GM10847 (cell line): Measurements from ENCODE around the gene FTCDNL1.

Experiments used
- POLR2A ChIP-seq: IDR thresholded peaks from 2 replicates; pipeline ENCODE4 v1.6.1; 2011; ENCODE audit not compliant: insufficient read length; ENCODE audit errors: extremely low read depth

The FTCDNL1 gene

GRCh38 chr2:199814101-199814816 lies 36.7 kb downstream of the FTCDNL1 start:
- TF ChIP-seq POLR2A = no peak

- TF ChIP-seq POLR2A = no peak
These were observed 38.5 kb downstream of the FTCDNL1 start for GRCh38 chr2:199812493-199812892.

DNA sequence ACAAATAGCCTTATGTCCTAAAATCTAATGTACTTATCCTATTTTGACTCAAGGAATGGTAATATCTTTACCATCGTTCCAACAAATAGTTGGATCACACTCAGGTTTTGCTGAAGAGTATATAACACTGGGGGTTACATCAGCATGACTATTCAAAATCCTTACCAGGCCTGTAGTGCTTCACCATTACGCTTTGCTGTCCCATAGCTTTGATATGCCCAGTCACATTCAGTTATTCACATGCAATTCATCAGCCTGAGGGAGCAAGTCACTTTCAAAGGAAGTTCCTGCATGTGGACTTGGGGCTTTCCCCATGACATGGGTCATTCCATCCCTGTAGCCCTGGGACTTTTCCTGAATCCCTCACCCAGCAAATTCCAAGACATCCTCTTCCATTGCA lies 39.6 kb downstream of the FTCDNL1 start:
- TF ChIP-seq POLR2A = no peak

- no peak for TF ChIP-seq POLR2A
These were observed 40.4 kb downstream of the FTCDNL1 start for GRCh38 chr2:199810422-199811171.

DNA sequence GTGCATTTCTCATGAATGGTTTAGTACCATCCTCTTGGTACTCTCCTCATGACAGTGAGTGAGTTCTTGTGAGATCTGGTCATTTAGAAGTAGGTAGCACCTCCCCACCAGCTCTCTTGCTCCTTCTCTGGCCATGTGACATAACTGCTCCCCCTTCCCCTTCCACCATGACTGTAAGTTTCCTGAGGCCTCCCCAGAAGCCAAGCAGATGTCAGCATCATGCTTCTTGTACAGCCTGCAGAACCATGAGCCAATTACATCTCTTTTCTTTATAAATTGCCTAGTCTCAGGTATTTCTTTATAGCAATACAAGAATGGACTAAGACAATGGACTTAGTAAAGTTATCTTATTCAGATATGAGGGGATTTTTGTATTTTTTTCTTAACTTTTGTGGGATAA lies 43.0 kb downstream of the FTCDNL1 start:
- no peak for TF ChIP-seq POLR2A

GRCh38 chr2:199806179-199806578 lies 44.8 kb downstream of the FTCDNL1 start:
- no peak for TF ChIP-seq POLR2A

DNA sequence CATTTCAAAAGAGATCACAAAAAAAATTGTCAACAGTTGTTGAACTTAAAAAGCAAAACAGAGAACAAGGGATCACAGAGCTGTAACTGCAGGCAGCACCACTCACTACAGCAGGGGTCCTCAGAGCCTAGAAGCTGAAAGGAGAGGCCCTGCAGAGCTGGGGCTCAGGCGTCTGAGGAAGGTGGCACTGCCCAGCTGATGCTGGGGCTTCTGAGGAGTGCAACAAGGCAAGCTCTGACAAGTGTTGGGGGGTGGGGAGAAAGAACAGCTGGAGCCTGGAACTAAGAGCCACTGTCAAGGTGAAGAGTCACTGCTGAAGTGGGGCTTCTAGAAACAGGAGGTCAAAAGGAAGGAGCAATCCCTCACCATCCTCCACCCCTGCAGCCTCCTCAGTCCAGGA lies 46.2 kb downstream of the FTCDNL1 start:
- no peak for TF ChIP-seq POLR2A

DNA sequence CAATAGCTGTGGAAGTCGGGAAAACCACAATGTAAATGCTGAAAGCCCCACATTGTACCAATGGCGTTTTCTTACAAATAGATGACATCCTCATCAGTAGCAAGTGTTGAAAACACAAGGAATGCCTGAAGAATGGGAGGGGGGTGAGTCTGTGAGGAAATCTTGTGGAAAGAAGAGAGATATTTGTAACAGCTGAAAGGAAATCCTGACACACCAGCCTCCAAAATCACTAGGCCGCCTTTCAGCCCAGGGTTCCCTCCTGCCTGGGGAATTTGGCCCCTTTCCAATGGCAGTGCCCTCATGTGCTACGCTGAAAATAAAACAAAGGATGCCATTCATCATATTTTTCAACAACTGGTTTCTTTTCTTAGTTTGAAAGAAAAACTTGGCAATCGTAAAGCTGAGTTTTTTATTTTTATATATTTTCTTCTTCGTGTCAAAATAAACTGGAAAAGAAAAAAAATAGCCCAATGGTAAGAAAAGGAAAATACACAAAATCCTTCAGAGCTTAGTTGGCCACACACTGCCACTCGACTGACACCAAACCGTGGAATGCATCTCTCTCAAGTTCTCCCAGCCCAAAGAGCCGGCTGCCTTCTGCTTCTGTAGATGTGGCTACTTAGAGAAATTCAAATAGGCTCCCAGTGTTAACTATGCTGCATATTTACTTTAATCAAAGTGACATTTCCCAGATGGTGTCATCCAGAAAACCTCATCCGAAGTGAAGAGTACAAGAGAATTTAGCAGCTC lies 52.0 kb downstream of the FTCDNL1 start:
- no peak for TF ChIP-seq POLR2A

DNA sequence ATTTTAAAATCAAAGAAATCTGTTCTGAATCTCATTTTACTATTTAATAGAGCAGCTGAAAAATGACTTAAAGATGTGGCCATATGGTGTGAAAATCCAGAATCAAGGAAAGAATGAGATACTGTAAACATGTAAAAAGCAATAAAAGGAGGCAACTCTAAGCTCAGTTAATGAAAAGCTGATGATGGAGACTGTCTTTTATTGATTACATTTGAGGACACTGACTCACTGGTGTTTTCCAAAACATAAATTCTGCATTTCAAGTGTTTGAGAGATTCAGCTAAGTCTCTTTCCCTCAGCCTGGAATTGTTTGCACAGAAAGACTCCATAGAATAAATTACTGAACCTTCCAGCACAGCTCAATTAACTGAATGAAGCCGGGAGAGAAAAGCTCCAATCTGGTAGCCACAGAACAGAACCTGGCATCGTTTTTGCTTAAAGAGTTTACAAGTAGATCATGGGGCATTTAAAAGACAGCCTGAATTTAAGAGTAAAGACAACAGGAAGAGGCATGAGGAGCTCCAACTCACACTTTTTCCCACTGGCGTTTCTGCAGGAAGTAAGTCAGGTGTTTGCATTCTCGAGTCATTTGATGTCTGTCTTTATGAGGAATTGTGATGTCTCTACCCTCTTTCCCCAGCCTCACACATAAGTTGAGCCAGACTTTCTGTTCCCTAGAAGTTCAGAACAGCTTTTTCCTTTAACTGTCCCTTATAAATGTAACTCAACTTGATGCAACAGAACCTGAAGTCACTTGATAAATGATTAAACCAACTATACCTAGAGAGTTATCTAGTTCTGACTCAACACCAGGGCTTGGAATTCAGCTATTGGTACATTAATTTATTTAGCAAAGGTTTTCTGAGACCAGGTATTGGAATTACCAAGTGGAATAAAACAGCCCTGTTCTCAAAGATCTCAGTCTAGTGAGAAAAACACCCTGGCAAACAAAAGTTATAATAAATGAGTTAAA lies 53.3 kb downstream of the FTCDNL1 start:
- TF ChIP-seq POLR2A = no peak

- no peak for TF ChIP-seq POLR2A
These were observed 58.6 kb downstream of the FTCDNL1 start for GRCh38 chr2:199792381-199792780.

- TF ChIP-seq POLR2A = no peak
These were observed 59.7 kb downstream of the FTCDNL1 start for GRCh38 chr2:199791326-199791725.

GRCh38 chr2:199784512-199784911 lies 66.5 kb downstream of the FTCDNL1 start:
- no peak for TF ChIP-seq POLR2A

- TF ChIP-seq POLR2A = no peak
These were observed 71.4 kb downstream of the FTCDNL1 start for GRCh38 chr2:199779589-199779988.

DNA sequence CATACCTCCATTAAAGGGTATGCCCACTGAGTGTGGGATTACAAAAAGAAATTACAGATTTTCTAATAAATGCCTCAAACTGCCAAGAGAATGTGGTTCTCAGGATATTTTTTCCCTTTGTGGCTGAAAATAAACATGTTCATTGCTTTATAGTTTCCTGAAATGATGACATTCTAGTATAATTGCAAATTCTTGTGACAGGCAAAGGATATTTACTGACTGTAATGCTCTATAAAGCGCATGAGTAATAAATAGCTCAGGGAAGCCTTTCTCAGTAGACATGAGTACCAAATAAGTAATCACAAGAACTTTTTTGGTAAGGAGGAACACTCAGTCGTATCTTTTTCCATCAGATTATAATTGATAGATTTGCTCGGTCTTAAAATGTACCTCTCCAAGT lies 72.3 kb downstream of the FTCDNL1 start:
- TF ChIP-seq POLR2A = no peak

- no peak for TF ChIP-seq POLR2A
These were observed 73.1 kb downstream of the FTCDNL1 start for GRCh38 chr2:199777916-199778315.
